GM23248 (cell line): ENCODE results near the gene MICAL2. TPM values are rescaled to one million over a fixed set of nuclear protein-coding genes. Genes with fewer than 3 reads are reported as not detected.

Experiments
- DNase-seq: peaks from one replicate; pipeline ENCODE4 v3.0.0-alpha.2; 2015
- H2AFZ ChIP-seq: fragments of 200-600 bp; sonication (generic); 2 replicates; pipeline ENCODE4 v1.6.1; 2016; ENCODE audit warnings: antibody characterized with exemption
- H3F3A ChIP-seq: fragments of 200-600 bp; sonication (generic); 2 replicates; pipeline ENCODE4 v1.6.1; 2016; ENCODE audit warnings: mild to moderate bottlenecking, antibody characterized with exemption, mixed run types; ENCODE audit not compliant: insufficient read depth
- H3K27ac ChIP-seq: fragments of 200-600 bp; sonication (generic); 2 replicates; pipeline ENCODE4 v1.5.1; 2016; ENCODE audit warnings: mild to moderate bottlenecking
- H3K27me3 ChIP-seq: fragments of 200-600 bp; sonication (generic); replicated peaks from 2 replicates; pipeline ENCODE4 v1.6.1; 2016; ENCODE audit warnings: mild to moderate bottlenecking; ENCODE audit not compliant: insufficient read depth
- H3K36me3 ChIP-seq: fragments of 200-600 bp; sonication (generic); 2 replicates; pipeline ENCODE4 v1.6.1; 2016; ENCODE audit warnings: low read depth, mild to moderate bottlenecking
- H3K4me1 ChIP-seq: fragments of 200-600 bp; sonication (generic); 2 replicates; pipeline ENCODE4 v1.6.1; 2016; ENCODE audit warnings: mild to moderate bottlenecking; ENCODE audit not compliant: insufficient read depth
- H3K4me2 ChIP-seq: fragments of 200-600 bp; sonication (generic); one replicate; pipeline ENCODE4 v1.6.1; 2016; ENCODE audit warnings: mild to moderate bottlenecking; ENCODE audit not compliant: unreplicated experiment
- H3K4me3 ChIP-seq: fragments of 200-600 bp; sonication (generic); 2 replicates; pipeline ENCODE4 v1.5.1; 2016; ENCODE audit warnings: mild to moderate bottlenecking
- H3K79me2 ChIP-seq: fragments of 200-600 bp; sonication (generic); 2 replicates; pipeline ENCODE4 v1.6.1; 2016; ENCODE audit warnings: mild to moderate bottlenecking; ENCODE audit not compliant: insufficient read depth
- H3K9ac ChIP-seq: fragments of 200-600 bp; sonication (generic); 2 replicates; pipeline ENCODE4 v1.6.1; 2016; ENCODE audit warnings: mild to moderate bottlenecking
- H3K9me2 ChIP-seq: fragments of 200-600 bp; sonication (generic); 2 replicates; pipeline ENCODE4 v1.6.1; 2016; ENCODE audit warnings: mixed run types, mild to moderate bottlenecking, moderate library complexity; ENCODE audit not compliant: insufficient read depth
- H3K9me3 ChIP-seq: fragments of 200-600 bp; sonication (generic); one replicate; pipeline ENCODE4 v1.6.1; 2017; ENCODE audit warnings: low read depth
- H4K20me1 ChIP-seq: fragments of 200-600 bp; sonication (generic); 2 replicates; pipeline ENCODE4 v1.6.0; 2016; ENCODE audit not compliant: insufficient read depth
- EZH2 ChIP-seq: fragments of 200-600 bp; sonication (generic); IDR thresholded peaks from 2 replicates; pipeline ENCODE4 v1.6.1; 2018; ENCODE audit warnings: antibody characterized with exemption, mild to moderate bottlenecking; ENCODE audit not compliant: insufficient read depth, poor library complexity, severe bottlenecking
- EZH2phosphoT487 ChIP-seq: fragments of 200-600 bp; sonication (generic); IDR thresholded peaks from 2 replicates; pipeline ENCODE4 v1.6.1; 2018; ENCODE audit warnings: antibody characterized with exemption, moderate library complexity, mild to moderate bottlenecking, low read depth; ENCODE audit not compliant: insufficient read depth
- WGBS, 2 experiments: methylation state at CpG; one replicate each; pipeline ENCODE4 v1.1.6; 2015 to 2017; ENCODE audit warnings: low lambda C conversion rate in 2 of 2, low coverage in 1 of 2; ENCODE audit errors: missing lambda C conversion rate in 2 of 2; 5-methylcytosine and 5-hydroxymethylcytosine counted together
- in situ Hi-C: fragments of 300-500 bp; cut with MboI; formaldehyde crosslinking; loops from 2 replicates; pipeline ENCODE4 v1.15.0; 2020
- microRNA-seq: library from miRNA; unstranded; fragments of <30 nt; microRNA quantifications from one replicate; pipeline ENCODE4, GENCODE V29; 2016; ENCODE audit warnings: borderline number of aligned reads
- polyA plus RNA-seq: library from polyadenylated mRNA; unstranded; fragments of >200 nt; fragmentation: Nextera tagmentation; extraction: Ambion mirVana; gene quantifications from 2 replicates; pipeline ENCODE4 v1.2.1, GENCODE V29; 2016
- small RNA-seq: library from RNA; depleted of rRNA; stranded (forward); fragments of <200 nt; gene quantifications from one replicate; pipeline ENCODE3, GENCODE V24; 2014; ENCODE audit warnings: low read depth, low replicate concordance
- total RNA-seq: library from RNA; depleted of rRNA; stranded (reverse); fragments of >200 nt; shearing (Covaris generic); gene quantifications from 2 replicates; pipeline ENCODE4 v1.2.3, GENCODE V29; 2014; rRNA removed

Gene MICAL2
- total and polyA plus RNA-seq, 2 experiments from 2014 or later, result 83.3 to 158 TPM

DNA sequence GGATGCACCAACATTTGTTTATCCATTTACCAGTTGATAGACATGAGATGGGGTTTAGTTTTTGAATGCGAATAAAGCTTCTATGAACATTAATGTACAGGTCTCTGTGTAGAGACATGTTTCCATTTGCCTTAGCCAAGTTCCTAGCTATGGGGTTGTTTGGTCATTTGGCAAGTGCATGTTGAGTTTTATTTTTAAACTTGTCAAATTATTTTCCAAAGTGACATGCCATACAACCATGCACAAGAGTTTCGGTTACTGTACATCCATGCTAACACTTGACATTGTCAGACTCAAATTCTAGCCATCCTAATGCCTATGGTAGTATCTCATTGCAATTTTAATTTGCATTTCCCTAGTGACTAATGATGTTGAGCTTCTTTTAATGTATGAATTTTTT is 196.4 kb downstream of the MICAL2 start:
- H3K9me2 ChIP-seq, result no peaks in the 10 kb centered on the region
- H3K4me1 ChIP-seq, result peaks cover 7% of the 10 kb centered on the region
- no peak overlapping the region for H3K9ac ChIP-seq
- H3K4me2 ChIP-seq, result no peak overlapping the region
- 97% methylated on average over 2 of the region's 2 CpGs for WGBS, 2 experiments
- no peaks in the 10 kb centered on the region for H3K36me3 ChIP-seq
- no peak overlapping the region for H3K4me3 ChIP-seq
- TF ChIP-seq EZH2 (no peak), EZH2phosphoT487 (no peak)
- no peaks in the 10 kb centered on the region for H4K20me1 ChIP-seq
- H3K9me3 ChIP-seq, result no peaks in the 10 kb centered on the region
- DNase-seq, result no peak
- in situ Hi-C loops, result no loop called here
- H3K79me2 ChIP-seq, result no peaks in the 10 kb centered on the region
- no peaks in the 10 kb centered on the region for H3K27me3 ChIP-seq
- no peaks in the 10 kb centered on the region for H3F3A ChIP-seq
- H3K27ac ChIP-seq, result no peak overlapping the region
- no peak overlapping the region for H2AFZ ChIP-seq

DNA sequence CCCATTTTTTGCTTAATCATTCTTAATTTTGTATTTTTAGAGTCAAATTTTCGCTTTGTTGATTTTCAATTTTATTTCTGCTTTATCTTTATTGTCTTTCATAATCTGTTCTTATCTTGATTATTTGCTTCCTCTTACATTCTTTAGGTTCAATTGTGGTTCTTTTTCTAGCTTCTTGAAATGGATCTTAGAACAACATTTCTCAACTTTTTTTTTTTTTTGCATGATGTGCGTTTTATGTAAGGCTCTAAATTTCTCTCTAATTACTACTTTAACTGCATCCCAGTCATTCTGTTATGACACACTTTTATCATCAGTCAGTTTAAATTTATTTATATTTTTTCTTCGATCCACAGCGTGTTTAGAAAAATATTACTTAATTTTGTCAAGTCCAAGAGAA is 201.7 kb downstream of the MICAL2 start:
- Histone ChIP-seq H3K4me3 (no peak overlapping the region), H4K20me1 (no peaks in the 10 kb centered on the region), H3K4me2 (no peak overlapping the region), H3K27me3 (no peaks in the 10 kb centered on the region), H3K79me2 (no peaks in the 10 kb centered on the region), H2AFZ (no peak overlapping the region), H3K36me3 (no peaks in the 10 kb centered on the region), H3K9me3 (no peaks in the 10 kb centered on the region), H3K9ac (no peak overlapping the region), H3K9me2 (no peaks in the 10 kb centered on the region), H3K27ac (no peak overlapping the region), H3F3A (no peaks in the 10 kb centered on the region), H3K4me1 (no peaks in the 10 kb centered on the region)
- in situ Hi-C loops, result no loop called here
- TF ChIP-seq EZH2, result no peak
- no peak for TF ChIP-seq EZH2phosphoT487
- DNase-seq, result no peak
- 94 to 95% methylated on average over 4 of the region's 4 CpGs for WGBS, 2 experiments

Small RNA genes lying within 50 kb of the gene (microRNA-seq; reads per million reads assigned to microRNA genes)
- gene MIR6124, result not detected

Small RNA genes lying within 50 kb of the gene (small RNA-seq; reads per million reads assigned to genes)
- not detected for gene MIR6124

Other genes with a start within 250 kb of the MICAL2 start
- gene DKK3, start 102.0 kb upstream of the MICAL2 start, total RNA-seq, result 189 and 225 TPM in 2 replicates
- gene DKK3, start 102.0 kb upstream of the MICAL2 start, polyA plus RNA-seq, result 237 and 239 TPM in 2 replicates